Neural progenitor cell (in vitro differentiated cells): ENCODE results near the gene GTF3C6.

Experiments
- EZH2 ChIP-seq: fragments of 200-600 bp; sonication (generic); IDR thresholded peaks from 2 replicates; pipeline ENCODE4 v1.6.1; 2017; ENCODE audit warnings: antibody characterized with exemption, mild to moderate bottlenecking, moderate library complexity
- EZH2phosphoT487 ChIP-seq: fragments of 200-600 bp; sonication (generic); IDR thresholded peaks from 2 replicates; pipeline ENCODE4 v1.6.1; 2017; ENCODE audit warnings: antibody characterized with exemption
- TF ChIP-seq, protein P1 (sequence below): fragments of 200-600 bp; sonication (generic); IDR thresholded peaks from 2 replicates; pipeline ENCODE4 v1.5.1; 2017; ENCODE audit warnings: antibody characterized with exemption, mild to moderate bottlenecking

- TF ChIP-seq EZH2 = no peak
- TF ChIP-seq, protein P1, sequence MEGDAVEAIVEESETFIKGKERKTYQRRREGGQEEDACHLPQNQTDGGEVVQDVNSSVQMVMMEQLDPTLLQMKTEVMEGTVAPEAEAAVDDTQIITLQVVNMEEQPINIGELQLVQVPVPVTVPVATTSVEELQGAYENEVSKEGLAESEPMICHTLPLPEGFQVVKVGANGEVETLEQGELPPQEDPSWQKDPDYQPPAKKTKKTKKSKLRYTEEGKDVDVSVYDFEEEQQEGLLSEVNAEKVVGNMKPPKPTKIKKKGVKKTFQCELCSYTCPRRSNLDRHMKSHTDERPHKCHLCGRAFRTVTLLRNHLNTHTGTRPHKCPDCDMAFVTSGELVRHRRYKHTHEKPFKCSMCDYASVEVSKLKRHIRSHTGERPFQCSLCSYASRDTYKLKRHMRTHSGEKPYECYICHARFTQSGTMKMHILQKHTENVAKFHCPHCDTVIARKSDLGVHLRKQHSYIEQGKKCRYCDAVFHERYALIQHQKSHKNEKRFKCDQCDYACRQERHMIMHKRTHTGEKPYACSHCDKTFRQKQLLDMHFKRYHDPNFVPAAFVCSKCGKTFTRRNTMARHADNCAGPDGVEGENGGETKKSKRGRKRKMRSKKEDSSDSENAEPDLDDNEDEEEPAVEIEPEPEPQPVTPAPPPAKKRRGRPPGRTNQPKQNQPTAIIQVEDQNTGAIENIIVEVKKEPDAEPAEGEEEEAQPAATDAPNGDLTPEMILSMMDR = no peak
- no peak for TF ChIP-seq EZH2phosphoT487
Observed at GRCh38 chr6:110971468-110971867, 13.0 kb downstream of the GTF3C6 start.
